NOMO-1 treated with dmso at 0.1 percent for 144 hours (cell line): ENCODE measurements around the gene MTG2.

Experiments
- DNase-seq: peaks from one replicate; lab custom pipeline; 2025; ENCODE audit not compliant: unreplicated experiment; lab: John Stamatoyannopoulos, UW

Gene MTG2

GRCh38 chr20:62182469-62183425 is at the start of gene MTG2:
TSS of gene MTG2 (plus strand) at chr20:62183028. CDS start at chr20:62193421, 10,393 bp downstream.
- DNase-seq = peak; percentile 91

GRCh38 chr20:62133051-62133845 is 49.6 kb upstream of the MTG2 start:
- no peak for DNase-seq

DNA sequence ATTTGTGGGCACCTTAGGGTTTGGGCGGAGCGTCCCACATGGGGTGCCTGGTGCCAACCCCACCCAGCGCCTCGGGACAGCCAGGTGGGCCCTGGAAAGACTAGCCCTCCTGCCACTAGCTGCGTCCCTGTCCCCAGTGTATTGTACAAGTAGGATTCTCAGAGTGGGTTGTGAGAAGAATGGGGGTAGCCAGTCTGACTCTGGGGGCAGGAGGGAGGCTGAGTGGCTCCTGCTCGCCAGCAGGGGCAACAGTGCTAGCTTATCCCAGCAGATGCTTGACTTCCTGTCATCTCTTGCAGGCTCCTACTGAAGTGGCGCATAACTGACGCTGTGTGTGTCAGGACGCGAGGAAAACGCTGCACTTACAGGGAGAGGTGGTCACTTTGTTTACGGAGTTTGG is 49.0 kb upstream of the MTG2 start:
- no peak for DNase-seq

DNA sequence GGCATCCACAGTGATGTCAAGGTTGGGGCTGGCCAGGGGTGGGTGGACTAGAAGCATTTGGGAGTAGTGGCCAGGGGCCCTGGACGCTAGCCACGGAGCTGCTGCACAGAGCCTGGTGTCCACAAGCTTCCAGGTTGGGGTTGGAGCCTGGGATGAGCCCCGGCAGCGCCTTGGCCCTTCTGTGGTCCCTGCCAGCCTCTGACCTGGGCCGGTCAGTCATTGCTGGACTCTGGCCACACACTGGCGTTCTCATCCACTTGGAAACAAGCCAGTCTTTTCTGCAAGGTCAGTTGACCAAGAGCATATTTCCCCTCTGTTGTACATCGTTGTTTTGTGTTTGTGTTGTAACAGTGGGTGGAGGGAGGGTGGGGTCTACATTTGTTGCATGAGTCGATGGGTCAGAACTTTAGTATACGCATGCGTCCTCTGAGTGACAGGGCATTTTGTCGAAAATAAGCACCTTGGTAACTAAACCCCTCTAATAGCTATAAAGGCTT is 48.0 kb upstream of the MTG2 start:
- no peak for DNase-seq

DNA sequence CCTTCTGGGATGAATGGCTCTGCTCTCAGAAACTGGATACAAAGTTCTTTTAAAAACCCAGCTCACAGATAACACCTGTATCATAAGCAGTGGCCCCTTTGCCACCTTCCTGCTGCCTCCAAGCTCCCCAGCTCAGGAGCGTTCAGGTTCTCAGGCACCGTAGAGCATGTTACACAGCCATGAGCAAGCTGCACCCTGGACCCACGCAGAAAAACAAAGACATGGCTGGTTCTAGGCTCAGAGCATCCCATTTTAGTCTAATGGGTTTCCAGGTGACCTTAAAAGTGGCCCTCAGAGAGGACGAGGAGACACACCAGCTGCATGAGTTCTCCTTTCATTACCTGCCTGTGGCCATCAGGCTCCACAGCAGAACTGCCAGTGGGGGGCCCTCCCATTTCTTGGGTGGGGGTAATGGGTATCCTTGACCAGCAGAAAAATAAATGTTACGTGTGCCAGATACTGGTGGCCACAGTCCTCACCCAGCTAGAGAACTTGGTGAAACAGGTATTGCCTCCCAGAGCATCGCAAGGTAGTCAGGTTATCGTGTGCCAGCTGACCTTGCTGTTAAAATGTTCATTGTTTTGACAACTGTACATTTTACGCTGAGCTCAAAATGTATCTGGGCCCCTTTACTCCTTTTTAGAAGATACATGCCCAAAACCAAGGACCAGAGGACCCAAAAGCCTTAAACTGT is 47.1 kb upstream of the MTG2 start:
- no peak for DNase-seq

DNA sequence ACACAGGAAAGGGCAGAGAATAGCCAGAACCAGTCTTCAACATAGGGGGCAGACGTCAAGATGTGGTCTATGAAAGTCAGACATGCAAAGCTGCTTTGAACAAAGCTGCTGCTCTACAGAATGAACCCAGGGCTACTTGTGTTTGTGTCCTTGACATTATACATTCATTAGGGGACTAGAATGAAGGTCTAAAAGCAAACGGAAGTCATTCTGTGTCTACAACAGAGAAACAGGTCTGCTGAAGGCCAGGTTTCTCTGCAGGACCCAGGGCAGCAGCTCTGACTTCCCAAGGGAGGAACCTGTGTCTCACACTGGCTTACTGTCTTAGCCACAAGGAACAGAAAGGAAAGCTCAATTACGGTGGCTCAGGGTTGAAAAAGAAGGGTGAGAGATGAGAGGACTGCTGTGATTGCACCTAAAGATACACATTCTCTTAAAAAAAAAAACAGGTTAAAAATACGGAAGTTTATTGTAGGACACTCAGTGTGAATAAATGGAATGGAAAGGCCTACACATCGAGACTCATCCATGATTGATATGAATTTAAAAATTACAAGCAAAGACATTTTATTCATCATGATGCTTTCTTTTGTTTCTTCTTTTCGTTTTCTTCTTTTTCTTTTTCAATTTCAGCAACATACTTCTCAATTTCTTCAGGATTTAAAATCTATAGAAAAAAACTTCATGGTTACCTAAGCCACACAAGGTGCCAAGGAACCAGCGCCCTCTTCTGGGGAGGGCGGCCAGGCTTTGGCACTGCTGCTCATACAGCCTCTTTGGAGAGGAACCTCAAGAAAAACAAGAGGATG is 46.3 kb upstream of the MTG2 start:
- peak; percentile 24 for DNase-seq

GRCh38 chr20:62137092-62137384 is 45.8 kb upstream of the MTG2 start:
- no peak for DNase-seq

DNA sequence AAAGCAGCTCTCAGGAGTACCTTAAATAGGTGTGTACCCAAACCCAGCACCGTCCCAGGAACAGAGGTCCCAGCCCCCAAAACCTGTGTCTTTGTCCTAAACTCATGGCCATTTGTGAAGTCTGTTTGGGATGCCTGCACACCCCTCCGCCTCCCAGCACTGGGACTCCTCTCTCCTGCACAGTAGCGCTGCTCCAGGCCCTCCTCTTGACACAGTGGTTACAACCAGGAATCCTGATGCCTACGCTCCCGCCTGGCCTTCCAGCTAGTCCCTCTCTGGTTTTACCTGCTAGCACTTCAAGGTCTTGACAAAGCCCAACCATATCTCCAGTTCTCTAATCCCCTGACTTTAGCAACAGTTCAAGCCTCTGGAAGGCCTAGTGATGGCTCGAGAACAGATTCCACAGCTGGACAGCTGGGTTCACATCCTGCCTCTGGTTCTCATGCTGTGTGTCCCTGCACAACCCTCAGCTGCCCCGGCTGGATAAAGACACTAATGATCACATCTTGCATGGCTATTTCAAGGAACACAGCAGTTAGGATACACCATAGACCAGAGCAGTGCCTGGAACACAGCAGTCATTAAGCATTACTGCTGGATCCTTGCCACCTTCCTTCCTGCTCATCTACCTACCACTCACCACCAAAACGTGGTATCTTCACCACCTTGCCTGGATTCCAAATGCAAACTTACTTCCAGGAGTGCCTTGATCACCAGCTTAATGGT is 45.2 kb upstream of the MTG2 start:
- DNase-seq = no peak

- DNase-seq = no peak
Measured at GRCh38 chr20:62138204-62138543, 44.7 kb upstream of the MTG2 start.

- no peak for DNase-seq
Measured at GRCh38 chr20:62138912-62139311, 43.9 kb upstream of the MTG2 start.

DNA sequence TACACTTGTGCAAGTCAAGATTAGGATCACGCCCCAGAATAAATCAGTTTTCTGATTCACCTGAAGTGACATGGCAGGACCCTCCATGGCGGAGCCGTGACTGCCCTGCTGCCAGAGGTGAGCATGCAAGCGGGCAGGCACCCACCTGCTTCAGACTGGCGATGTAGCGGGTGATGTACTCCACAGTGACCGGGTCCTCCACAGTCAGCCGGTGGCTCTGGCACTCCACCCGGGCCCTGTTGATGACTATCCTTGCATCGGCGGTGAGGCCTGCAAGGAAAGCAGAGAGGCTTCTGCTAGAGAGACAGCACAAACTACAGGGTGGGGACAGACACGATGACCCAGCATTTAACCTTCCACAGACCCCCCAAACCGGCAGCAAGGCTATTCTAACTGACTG is 43.2 kb upstream of the MTG2 start:
- DNase-seq = no peak

GRCh38 chr20:62141043-62141396 is 41.8 kb upstream of the MTG2 start:
- no peak for DNase-seq

GRCh38 chr20:62141397-62142251 is 41.2 kb upstream of the MTG2 start:
- DNase-seq = no peak

DNA sequence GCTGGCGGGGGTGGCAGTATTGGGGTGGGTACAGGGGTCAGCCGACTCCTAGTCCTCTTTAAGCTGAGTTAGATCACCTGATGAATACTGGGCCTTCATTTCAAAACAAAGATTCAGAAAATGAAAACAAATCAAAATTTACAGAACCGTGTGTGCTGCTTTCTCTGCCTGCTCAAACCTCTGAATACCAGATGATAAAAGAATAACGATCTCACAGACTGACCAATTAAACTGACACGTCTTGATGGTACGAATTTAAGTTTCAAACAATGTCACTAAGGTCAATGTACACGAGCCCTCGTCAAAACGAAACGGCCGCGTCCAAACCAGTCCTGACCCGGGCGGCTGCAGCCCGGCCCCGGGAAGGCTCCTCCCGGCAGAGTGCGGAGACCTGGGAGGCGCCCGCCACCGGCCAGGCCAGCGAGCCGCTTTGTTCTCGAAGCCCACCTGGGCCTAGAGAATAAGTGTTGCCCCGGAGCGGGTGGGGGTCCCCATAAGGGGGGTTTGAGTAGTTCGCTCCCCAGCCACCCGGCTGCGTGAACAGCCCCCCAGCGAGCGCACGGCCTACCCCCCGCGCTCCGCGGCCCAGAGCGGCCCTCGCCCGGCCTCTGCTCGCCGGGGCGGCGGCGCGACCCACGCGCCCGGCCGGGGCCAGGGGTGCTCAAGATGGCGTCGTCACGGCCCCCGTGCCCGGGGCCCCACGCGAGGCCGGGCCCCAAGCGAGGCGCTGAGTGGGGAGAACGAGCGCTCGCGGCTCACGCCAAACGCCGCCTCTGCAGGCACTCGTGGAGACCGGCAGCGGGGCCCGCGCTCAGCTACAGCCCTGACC is 40.4 kb upstream of the MTG2 start:
- DNase-seq = no peak

DNA sequence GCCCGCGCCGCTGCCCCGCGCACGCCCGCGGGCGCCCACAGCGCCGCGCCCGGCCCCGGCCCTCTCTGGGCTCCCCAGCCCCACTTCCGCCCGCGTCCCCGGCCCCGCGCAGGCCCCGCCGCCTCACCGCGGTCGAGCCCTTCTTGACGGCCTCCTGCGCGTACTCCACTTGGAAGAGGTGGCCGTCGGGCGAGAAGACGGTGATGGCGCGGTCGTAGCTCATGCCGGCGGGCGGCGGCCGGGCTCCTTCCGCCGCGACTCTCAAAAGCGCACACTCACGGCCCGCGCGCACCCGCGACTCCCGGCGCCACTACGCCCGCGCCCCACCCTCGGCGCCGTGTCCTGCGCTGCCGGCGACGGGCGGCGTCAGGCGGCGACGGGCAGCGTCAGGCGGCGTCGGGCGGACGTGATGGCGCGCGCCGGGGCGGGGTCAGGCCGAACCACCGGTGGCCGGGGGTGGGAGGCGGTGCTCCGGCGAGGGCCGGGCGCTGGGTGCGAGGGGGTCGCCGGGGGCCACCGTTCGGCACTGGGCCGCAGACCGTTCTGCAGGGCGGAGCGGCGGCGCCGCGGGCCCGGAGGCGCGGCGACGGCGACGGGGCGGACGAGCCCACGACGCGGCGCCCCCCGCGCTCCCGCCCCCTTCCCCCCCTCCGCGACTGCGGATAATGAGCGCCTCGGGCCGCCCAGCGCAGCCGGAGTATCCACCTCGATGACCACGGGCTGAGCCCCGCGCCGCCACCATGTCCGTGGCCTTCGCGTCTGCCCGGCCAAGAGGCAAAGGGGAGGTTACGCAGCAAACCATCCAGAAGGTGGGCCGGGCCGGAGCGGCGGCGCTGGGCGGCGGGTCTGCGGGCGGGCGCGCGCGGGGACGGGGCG is 39.5 kb upstream of the MTG2 start, which contains the start of the genes PSMA7 and SS18L1:
PSMA7 (minus strand) TSS at position 314 of the 876 bp plus-strand sequence; CDS start at position 223, 91 bp downstream.
SS18L1 (plus strand) TSS at position 689 of the 876 bp plus-strand sequence; CDS start at position 741, 52 bp downstream.
- peak; percentile 83 for DNase-seq

GRCh38 chr20:62143957-62144825 is 38.6 kb upstream of the MTG2 start:
- DNase-seq = peak; percentile 31
